Type B pancreatic cell (in vitro differentiated cells): ENCODE results near the gene TMEM221. TPM values are rescaled to one million over a fixed set of nuclear protein-coding genes. Genes with fewer than 3 reads are reported as not detected.

Source experiments
- DNase-seq: peaks from one replicate; pipeline ENCODE4 v3.0.0; 2021; ENCODE audit warnings: mixed read lengths; ENCODE audit not compliant: unreplicated experiment; ENCODE audit errors: extremely low spot score
- H3K27ac Mint-ChIP-seq: 2 replicates; pipeline ENCODE4 v1.8.0; 2021; ENCODE audit warnings: mild to moderate bottlenecking, mixed read lengths
- H3K27me3 Mint-ChIP-seq: 2 replicates; pipeline ENCODE4 v1.8.0; 2021; ENCODE audit warnings: mixed read lengths
- H3K36me3 Mint-ChIP-seq: 2 replicates; pipeline ENCODE4 v1.8.0; 2021; ENCODE audit warnings: mixed read lengths
- H3K4me1 Mint-ChIP-seq: one replicate; pipeline ENCODE4 v1.8.0; 2021; ENCODE audit warnings: mixed read lengths; ENCODE audit not compliant: unreplicated experiment
- H3K4me3 Mint-ChIP-seq: 2 replicates; pipeline ENCODE4 v1.8.0; 2021; ENCODE audit warnings: mild to moderate bottlenecking, mixed read lengths
- H3K9me3 Mint-ChIP-seq: 2 replicates; pipeline ENCODE4 v1.8.0; 2021; ENCODE audit warnings: mixed read lengths
- CTCF ChIP-seq: fragments of 200-600 bp; sonication (generic); conservative IDR thresholded peaks from 2 replicates; pipeline ENCODE4 v1.5.0; 2021; ENCODE audit warnings: antibody characterized with exemption, mild to moderate bottlenecking
- total RNA-seq: library from RNA; stranded (reverse); gene quantifications from 2 replicates; pipeline ENCODE4 v1.2.1, GENCODE V29; 2021; ENCODE audit warnings: low replicate concordance

The TMEM221 gene
- total RNA-seq, 1 donor from 2014 or later = 0.87 TPM

- Mint-ChIP-seq H3K9me3 (no peaks in the 10 kb centered on the region), H3K27ac (no peak overlapping the region), H3K4me1 (peaks cover 13% of the 10 kb centered on the region), H3K27me3 (no peaks in the 10 kb centered on the region), H3K36me3 (no peaks in the 10 kb centered on the region), H3K4me3 (no peak overlapping the region)
- DNase-seq = no peak
- TF ChIP-seq CTCF = no peak
Measured at GRCh38 chr19:17490411-17490810, 41.9 kb upstream of the TMEM221 start.

GRCh38 chr19:17489392-17490030 is 41.0 kb upstream of the TMEM221 start:
- Mint-ChIP-seq H3K27ac (no peak overlapping the region), H3K4me1 (peaks cover 16% of the 10 kb centered on the region), H3K9me3 (no peaks in the 10 kb centered on the region), H3K27me3 (no peaks in the 10 kb centered on the region), H3K36me3 (no peaks in the 10 kb centered on the region), H3K4me3 (no peak overlapping the region)
- DNase-seq = no peak
- TF ChIP-seq CTCF = no peak

- H3K27me3 Mint-ChIP-seq = no peaks in the 10 kb centered on the region
- peak overlapping the region; percentile 61 for H3K27ac Mint-ChIP-seq
Measured at GRCh38 chr19:17488593-17489391, 40.3 kb upstream of the TMEM221 start.

GRCh38 chr19:17487284-17488121 is 39.0 kb upstream of the TMEM221 start:
- DNase-seq = no peak
- no peaks in the 10 kb centered on the region for H3K36me3 Mint-ChIP-seq
- H3K4me3 Mint-ChIP-seq = no peak overlapping the region
- no peak overlapping the region for H3K27ac Mint-ChIP-seq
- H3K9me3 Mint-ChIP-seq = no peaks in the 10 kb centered on the region
- H3K4me1 Mint-ChIP-seq = peaks cover 18% of the 10 kb centered on the region
- H3K27me3 Mint-ChIP-seq = no peaks in the 10 kb centered on the region
- no peak for TF ChIP-seq CTCF

More at GRCh38 chr19:17488593-17489391, 40.3 kb upstream of the TMEM221 start:
- peak; percentile 84 for DNase-seq
- Mint-ChIP-seq H3K4me1 (peaks cover 18% of the 10 kb centered on the region), H3K9me3 (no peaks in the 10 kb centered on the region), H3K36me3 (no peaks in the 10 kb centered on the region), H3K4me3 (peak overlapping the region; percentile 81)
- TF ChIP-seq CTCF = peak; percentile 52

GRCh38 chr19:17486545-17487240 is 38.2 kb upstream of the TMEM221 start:
- DNase-seq = no peak
- Mint-ChIP-seq H3K36me3 (no peaks in the 10 kb centered on the region), H3K9me3 (no peaks in the 10 kb centered on the region), H3K27ac (no peak overlapping the region), H3K4me1 (peaks cover 18% of the 10 kb centered on the region), H3K4me3 (no peak overlapping the region), H3K27me3 (no peaks in the 10 kb centered on the region)
- no peak for TF ChIP-seq CTCF
